ENCODE measurements around the gene MAGEB4. TPM values are rescaled to one million over a fixed set of nuclear protein-coding genes. Genes with fewer than 3 reads are reported as not detected.

The MAGEB4 gene
- polyA plus RNA-seq, 1 donor (not counting 4 experiments of a cell fraction or from before 2014, with no cell fraction given) = not detected

- DNase-seq (ENCODE audit: low read depth, low spot score) = no peak
- Histone ChIP-seq H3K9ac (ENCODE audit: control insufficient read depth, extremely low read depth, insufficient read depth, low read length) (no peak overlapping the region), H4K20me1 (ENCODE audit: control insufficient read depth, extremely low read depth, insufficient read depth, low read length) (no peaks in the 10 kb centered on the region), H3K27me3 (ENCODE audit: control insufficient read depth, extremely low read depth, insufficient read depth, low read length) (no peaks in the 10 kb centered on the region), H2AFZ (ENCODE audit: control insufficient read depth, low read length) (no peak overlapping the region), H3K36me3 (ENCODE audit: control insufficient read depth in 2 of 2, extremely low read depth in 1 of 2, insufficient read depth in 2 of 2, low read length in 2 of 2) (no peaks in the 10 kb centered on the region), H3K79me2 (ENCODE audit: control insufficient read depth, insufficient read depth, low read length) (no peaks in the 10 kb centered on the region), H3K4me3 (ENCODE audit: control insufficient read depth in 2 of 3, extremely low read depth in 1 of 3, insufficient read depth in 2 of 3, low read depth in 1 of 3, low read length in 3 of 3) (no peak overlapping the region), H3K9me3 (ENCODE audit: control insufficient read depth, low read depth, low read length) (peaks cover 2% of the 10 kb centered on the region), H3K27ac (ENCODE audit: control insufficient read depth, insufficient read depth, low read length) (no peak overlapping the region), H3K9me1 (ENCODE audit: control insufficient read depth, extremely low read depth, insufficient read depth, low read length) (no peaks in the 10 kb centered on the region), H3K4me2 (ENCODE audit: control insufficient read depth, extremely low read depth, insufficient read depth, low read depth, low read length) (no peak overlapping the region), H3K4me1 (ENCODE audit: control insufficient read depth, extremely low read depth, insufficient read depth, low read length) (no peaks in the 10 kb centered on the region)
- TF ChIP-seq CTCF (optimal IDR thresholded peaks at IDR 0.05 in 1 of 3, IDR thresholded peaks at IDR 0.05 in 1 of 3, conservative IDR thresholded peaks at IDR 0.05 in 1 of 3; ENCODE audit: extremely low read depth in 1 of 3, insufficient read depth in 2 of 3, low read length in 3 of 3) (no peak), EZH2 (IDR thresholded peaks at IDR 0.05; ENCODE audit: low read length) (no peak)
- dilution Hi-C loops (cut with MboI; ENCODE audit: extremely low pct_ligation_motif_present, low sequenced_read_pairs) = no loop called here
- no peak for FAIRE-seq
Observed at GRCh38 chrX:30219372-30219771, 22.4 kb upstream of the MAGEB4 start.

DNA sequence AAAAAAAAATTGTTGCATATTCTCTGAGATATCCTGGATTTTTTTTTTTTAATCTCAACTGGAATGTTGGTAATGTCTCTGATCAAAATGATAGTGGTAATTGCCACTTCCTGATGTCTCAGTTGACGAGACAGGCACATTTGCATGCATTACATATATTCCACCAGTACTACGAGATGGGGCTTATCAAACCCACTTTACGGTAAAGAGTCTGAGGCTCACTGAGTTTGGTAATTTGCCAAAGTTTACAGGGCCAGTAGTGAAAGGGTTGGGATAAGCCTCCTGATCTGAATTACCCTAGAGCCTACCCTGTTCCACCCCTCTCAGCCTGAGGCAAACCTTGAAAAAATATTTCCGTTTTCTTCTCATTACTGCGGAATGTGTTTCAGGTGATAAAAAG lies 21.1 kb upstream of the MAGEB4 start:
- Histone ChIP-seq H3K4me2 (ENCODE audit: control insufficient read depth, extremely low read depth, insufficient read depth, low read depth, low read length) (no peak overlapping the region), H3K4me3 (ENCODE audit: control insufficient read depth in 2 of 3, extremely low read depth in 1 of 3, insufficient read depth in 2 of 3, low read depth in 1 of 3, low read length in 3 of 3) (no peak overlapping the region), H2AFZ (ENCODE audit: control insufficient read depth, low read length) (no peak overlapping the region), H3K4me1 (ENCODE audit: control insufficient read depth, extremely low read depth, insufficient read depth, low read length) (no peaks in the 10 kb centered on the region), H3K27ac (ENCODE audit: control insufficient read depth, insufficient read depth, low read length) (no peak overlapping the region), H3K9ac (ENCODE audit: control insufficient read depth, extremely low read depth, insufficient read depth, low read length) (no peak overlapping the region), H3K27me3 (ENCODE audit: control insufficient read depth, extremely low read depth, insufficient read depth, low read length) (no peaks in the 10 kb centered on the region), H3K79me2 (ENCODE audit: control insufficient read depth, insufficient read depth, low read length) (no peaks in the 10 kb centered on the region), H4K20me1 (ENCODE audit: control insufficient read depth, extremely low read depth, insufficient read depth, low read length) (no peaks in the 10 kb centered on the region), H3K9me1 (ENCODE audit: control insufficient read depth, extremely low read depth, insufficient read depth, low read length) (no peaks in the 10 kb centered on the region), H3K36me3 (ENCODE audit: control insufficient read depth in 2 of 2, extremely low read depth in 1 of 2, insufficient read depth in 2 of 2, low read length in 2 of 2) (no peaks in the 10 kb centered on the region), H3K9me3 (ENCODE audit: control insufficient read depth, low read depth, low read length) (peaks cover 2% of the 10 kb centered on the region)
- no peak for FAIRE-seq
- dilution Hi-C loops (cut with MboI; ENCODE audit: extremely low pct_ligation_motif_present, low sequenced_read_pairs) = no loop called here
- DNase-seq (ENCODE audit: low read depth, low spot score) = no peak
- TF ChIP-seq EZH2 (IDR thresholded peaks at IDR 0.05; ENCODE audit: low read length) = no peak
- no peak for TF ChIP-seq CTCF (optimal IDR thresholded peaks at IDR 0.05 in 1 of 3, IDR thresholded peaks at IDR 0.05 in 1 of 3, conservative IDR thresholded peaks at IDR 0.05 in 1 of 3; ENCODE audit: extremely low read depth in 1 of 3, insufficient read depth in 2 of 3, low read length in 3 of 3)
